IPS-18c (cell line): ENCODE results near the gene PRDM15.
A peak's percentile ranks its signal among the peaks of the same experiment; 100 is the strongest.

Experiments used
- H3K4me3 ChIP-seq: 2 replicates; pipeline ENCODE4 v1.7.0; 2013; ENCODE audit warnings: low read depth, mild to moderate bottlenecking, low read length, moderate library complexity; ENCODE audit not compliant: insufficient read depth
- H3K9me3 ChIP-seq: one replicate; pipeline ENCODE4 v1.6.1; 2013; ENCODE audit warnings: mild to moderate bottlenecking, low read length, moderate library complexity; ENCODE audit not compliant: control insufficient read depth, insufficient read depth

Gene PRDM15

GRCh38 chr21:41761211-41761933 lies 117.8 kb downstream of the PRDM15 start:
- H3K4me3 ChIP-seq = peak overlapping the region; percentile 25
- H3K9me3 ChIP-seq = no peaks in the 10 kb centered on the region

- Histone ChIP-seq H3K4me3 (no peak overlapping the region), H3K9me3 (no peaks in the 10 kb centered on the region)
Measured at GRCh38 chr21:41760411-41760810, 118.7 kb downstream of the PRDM15 start.

DNA sequence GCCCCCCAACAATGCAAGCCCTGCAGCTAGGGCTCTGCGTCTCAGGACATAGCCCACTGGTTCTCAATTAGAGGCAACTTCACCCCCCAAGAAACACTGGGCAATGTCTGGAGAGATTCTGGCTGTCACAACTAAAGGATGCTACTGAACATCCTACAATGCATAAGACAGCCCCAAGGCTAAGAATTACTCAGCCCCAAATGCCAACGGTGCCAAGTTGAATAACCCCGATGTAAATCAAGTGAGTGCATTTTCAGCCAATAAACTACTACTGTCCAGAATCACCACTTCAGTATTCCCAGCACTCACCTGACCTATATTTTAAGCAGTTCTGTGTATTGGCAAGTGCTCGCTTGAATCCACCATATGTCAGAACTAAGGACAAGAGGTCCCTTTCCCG lies 119.2 kb downstream of the PRDM15 start:
- Histone ChIP-seq H3K4me3 (no peak overlapping the region), H3K9me3 (no peaks in the 10 kb centered on the region)

GRCh38 chr21:41759214-41759840 lies 119.8 kb downstream of the PRDM15 start:
- H3K9me3 ChIP-seq = no peaks in the 10 kb centered on the region
- H3K4me3 ChIP-seq = no peak overlapping the region

DNA sequence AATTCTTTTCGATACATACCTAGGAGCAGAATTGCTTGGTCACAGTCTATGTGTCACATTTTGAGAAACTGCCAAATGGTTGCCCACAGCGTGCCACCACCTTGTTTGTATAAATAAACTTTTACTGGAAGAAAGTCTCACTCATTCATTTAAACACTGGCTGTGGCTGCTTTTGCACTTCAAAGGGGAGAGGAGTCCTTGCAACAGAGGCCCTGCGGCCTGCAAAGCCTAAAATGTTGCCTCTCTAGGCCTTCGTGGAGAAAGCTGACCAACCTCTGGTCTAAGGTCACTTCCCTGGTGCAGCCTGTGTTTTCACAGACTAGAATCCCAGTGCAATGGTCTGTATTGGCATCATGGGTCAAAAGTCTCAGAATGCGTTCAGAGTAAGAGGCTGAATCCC lies 120.6 kb downstream of the PRDM15 start:
- H3K4me3 ChIP-seq = no peak overlapping the region

GRCh38 chr21:41755934-41756773 lies 123.0 kb downstream of the PRDM15 start:
- Histone ChIP-seq H3K4me3 (no peak overlapping the region), H3K9me3 (no peaks in the 10 kb centered on the region)

More for the DNA sequence above, 120.6 kb downstream of the PRDM15 start:
- H3K9me3 ChIP-seq = no peaks in the 10 kb centered on the region

DNA sequence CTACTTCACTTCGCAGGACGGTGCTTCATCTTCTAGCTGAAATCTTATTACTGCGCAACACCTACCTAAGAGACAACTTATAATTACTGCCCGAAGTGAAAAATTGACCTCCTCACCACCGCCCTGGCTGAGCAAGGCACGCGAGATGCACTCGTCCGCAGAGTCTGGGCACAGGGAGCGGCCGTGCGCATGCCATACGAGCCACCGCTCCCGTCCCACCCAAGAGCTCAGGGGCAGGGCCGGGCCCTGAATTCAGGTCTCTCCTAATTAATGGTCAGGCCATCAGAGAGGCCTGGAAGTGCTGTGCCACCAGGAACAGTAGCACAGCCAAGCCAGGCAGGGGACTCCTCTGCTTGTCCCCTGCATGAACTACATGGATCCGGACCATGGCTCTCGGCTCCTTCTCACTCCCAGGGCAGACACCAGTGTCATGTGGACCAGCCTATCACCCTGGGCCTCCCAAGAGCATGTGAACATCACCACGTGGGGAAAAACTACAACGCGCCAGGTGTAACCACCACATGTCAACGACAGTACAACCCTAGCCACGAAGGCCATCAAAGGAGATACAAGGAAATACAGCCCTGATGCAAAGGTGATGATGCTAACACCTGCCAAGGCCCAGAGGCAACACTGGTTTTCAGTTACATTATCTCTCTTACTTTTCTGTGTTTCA lies 123.7 kb downstream of the PRDM15 start:
- no peak overlapping the region for H3K4me3 ChIP-seq
- H3K9me3 ChIP-seq = no peaks in the 10 kb centered on the region

- Histone ChIP-seq H3K4me3 (no peak overlapping the region; the same call in 1 of the 2 replicates), H3K9me3 (no peaks in the 10 kb centered on the region)
Measured at GRCh38 chr21:41754479-41754891, 124.7 kb downstream of the PRDM15 start.

- Histone ChIP-seq H3K4me3 (no peak overlapping the region), H3K9me3 (no peaks in the 10 kb centered on the region)
Measured at GRCh38 chr21:41753006-41753898, 125.9 kb downstream of the PRDM15 start.

- Histone ChIP-seq H3K4me3 (no peak overlapping the region), H3K9me3 (no peaks in the 10 kb centered on the region)
Measured at GRCh38 chr21:41752231-41752681, 126.9 kb downstream of the PRDM15 start.

- H3K9me3 ChIP-seq = no peaks in the 10 kb centered on the region
- no peak overlapping the region for H3K4me3 ChIP-seq
Measured at GRCh38 chr21:41751611-41752011, 127.5 kb downstream of the PRDM15 start.

GRCh38 chr21:41750532-41751151 lies 128.5 kb downstream of the PRDM15 start:
- Histone ChIP-seq H3K9me3 (no peaks in the 10 kb centered on the region), H3K4me3 (no peak overlapping the region)

GRCh38 chr21:41750051-41750450 lies 129.1 kb downstream of the PRDM15 start:
- Histone ChIP-seq H3K9me3 (no peaks in the 10 kb centered on the region), H3K4me3 (no peak overlapping the region)

- Histone ChIP-seq H3K4me3 (no peak overlapping the region), H3K9me3 (peaks cover 2% of the 10 kb centered on the region)
Measured at GRCh38 chr21:41749286-41749685, 129.9 kb downstream of the PRDM15 start.
